Brain pericyte (primary cell): ENCODE measurements around the gene SERPINE3.

ENCODE experiments used
- DNase-seq: peaks from one replicate; pipeline ENCODE4 v3.0.0-alpha.2; 2012; ENCODE audit warnings: low read depth, low spot score

The SERPINE3 gene

GRCh38 chr13:51328488-51328887 is 11.0 kb upstream of the SERPINE3 start:
- DNase-seq: no peak

GRCh38 chr13:51329606-51330005 is 9.9 kb upstream of the SERPINE3 start:
- DNase-seq: no peak

GRCh38 chr13:51330791-51331190 is 8.7 kb upstream of the SERPINE3 start:
- DNase-seq: no peak

- DNase-seq: no peak
Measured at GRCh38 chr13:51331354-51331861, 8.1 kb upstream of the SERPINE3 start.

- no peak for DNase-seq
Measured at GRCh38 chr13:51332566-51333361, 6.7 kb upstream of the SERPINE3 start.

GRCh38 chr13:51333421-51333820 is 6.1 kb upstream of the SERPINE3 start:
- no peak for DNase-seq

GRCh38 chr13:51333826-51334225 is 5.7 kb upstream of the SERPINE3 start:
- no peak for DNase-seq

- DNase-seq: no peak
Measured at GRCh38 chr13:51336746-51337145, 2.7 kb upstream of the SERPINE3 start.

- DNase-seq: no peak
Measured at GRCh38 chr13:51339952-51340732, 651 bp downstream of the SERPINE3 start.

- DNase-seq: no peak
Measured at GRCh38 chr13:51341232-51341631, 1.7 kb downstream of the SERPINE3 start.

- DNase-seq: no peak
Measured at GRCh38 chr13:51341791-51342190, 2.3 kb downstream of the SERPINE3 start.

- no peak for DNase-seq
Measured at GRCh38 chr13:51342706-51343105, 3.2 kb downstream of the SERPINE3 start.

- DNase-seq: no peak
Measured at GRCh38 chr13:51343475-51343874, 4.0 kb downstream of the SERPINE3 start.

GRCh38 chr13:51346397-51346796 is 6.9 kb downstream of the SERPINE3 start:
- DNase-seq: no peak

GRCh38 chr13:51347099-51347498 is 7.6 kb downstream of the SERPINE3 start:
- no peak for DNase-seq

- no peak for DNase-seq
Measured at GRCh38 chr13:51348069-51348967, 8.8 kb downstream of the SERPINE3 start.

- no peak for DNase-seq
Measured at GRCh38 chr13:51349016-51349415, 9.5 kb downstream of the SERPINE3 start.

- DNase-seq: no peak
Measured at GRCh38 chr13:51355217-51355616, 15.7 kb downstream of the SERPINE3 start.

- no peak for DNase-seq
Measured at GRCh38 chr13:51357928-51358595, 18.6 kb downstream of the SERPINE3 start.

GRCh38 chr13:51359352-51359751 is 19.9 kb downstream of the SERPINE3 start:
- no peak for DNase-seq

- DNase-seq: no peak
Measured at GRCh38 chr13:51360489-51360888, 21.0 kb downstream of the SERPINE3 start.
